ENCODE results near the gene KCNK5.

Gene KCNK5

GRCh38 chr6:39195792-39196385, 33.4 kb downstream of the KCNK5 start:
- H3K36me3 ChIP-seq (ENCODE audit: insufficient read depth, low read length) = peaks cover 51% of the 10 kb centered on the region
- no peaks in the 10 kb centered on the region for H3K9me3 ChIP-seq (ENCODE audit: insufficient read depth, low read depth, low read length)
- no peaks in the 10 kb centered on the region for H3K4me1 ChIP-seq (ENCODE audit: insufficient read depth, low read length)
- no peak overlapping the region for H3K4me3 ChIP-seq (ENCODE audit: low read length)
- no peak overlapping the region for H3K9ac ChIP-seq (ENCODE audit: low read depth, low read length)
- no peak overlapping the region for H3K27ac ChIP-seq (ENCODE audit: low read depth, low read length)
- WGBS = 96% methylated on average over 3 of the region's 3 CpGs
- no peaks in the 10 kb centered on the region for H3K27me3 ChIP-seq (ENCODE audit: insufficient read depth, low read length)

GRCh38 chr6:39194466-39194865, 34.8 kb downstream of the KCNK5 start:
- Histone ChIP-seq H3K36me3 (ENCODE audit: insufficient read depth, low read length) (peaks cover 62% of the 10 kb centered on the region), H3K9me3 (ENCODE audit: insufficient read depth, low read depth, low read length) (no peaks in the 10 kb centered on the region), H3K27ac (ENCODE audit: low read depth, low read length) (no peak overlapping the region), H3K4me1 (ENCODE audit: insufficient read depth, low read length) (no peaks in the 10 kb centered on the region), H3K9ac (ENCODE audit: low read depth, low read length) (no peak overlapping the region), H3K4me3 (ENCODE audit: low read length) (no peak overlapping the region), H3K27me3 (ENCODE audit: insufficient read depth, low read length) (no peaks in the 10 kb centered on the region)
- WGBS = 95% methylated on average over 8 of the region's 9 CpGs

GRCh38 chr6:39193201-39193791, 36.0 kb downstream of the KCNK5 start:
- Histone ChIP-seq H3K27ac (ENCODE audit: low read depth, low read length) (peak overlapping the region; percentile 33; the same call in 1 of the 2 replicates), H3K36me3 (ENCODE audit: insufficient read depth, low read length) (peaks cover 70% of the 10 kb centered on the region), H3K9me3 (ENCODE audit: insufficient read depth, low read depth, low read length) (no peaks in the 10 kb centered on the region), H3K27me3 (ENCODE audit: insufficient read depth, low read length) (no peaks in the 10 kb centered on the region), H3K4me3 (ENCODE audit: low read length) (no peak overlapping the region), H3K9ac (ENCODE audit: low read depth, low read length) (peak overlapping the region; percentile 51; the same call in 1 of the 2 replicates), H3K4me1 (ENCODE audit: insufficient read depth, low read length) (no peaks in the 10 kb centered on the region)
- 77% methylated on average over 2 of the region's 2 CpGs for WGBS

- H3K4me3 ChIP-seq (ENCODE audit: low read length) = no peak overlapping the region
- H3K27me3 ChIP-seq (ENCODE audit: insufficient read depth, low read length) = no peaks in the 10 kb centered on the region
- no peak overlapping the region for H3K9ac ChIP-seq (ENCODE audit: low read depth, low read length)
- peaks cover 75% of the 10 kb centered on the region for H3K36me3 ChIP-seq (ENCODE audit: insufficient read depth, low read length)
- no peaks in the 10 kb centered on the region for H3K4me1 ChIP-seq (ENCODE audit: insufficient read depth, low read length)
- no peaks in the 10 kb centered on the region for H3K9me3 ChIP-seq (ENCODE audit: insufficient read depth, low read depth, low read length)
- 93% methylated on average over 6 of the region's 6 CpGs for WGBS
- no peak overlapping the region for H3K27ac ChIP-seq (ENCODE audit: low read depth, low read length)
These were observed 36.5 kb downstream of the KCNK5 start for GRCh38 chr6:39192736-39193135.

- Histone ChIP-seq H3K27me3 (ENCODE audit: insufficient read depth, low read length) (no peaks in the 10 kb centered on the region), H3K9me3 (ENCODE audit: insufficient read depth, low read depth, low read length) (no peaks in the 10 kb centered on the region), H3K9ac (ENCODE audit: low read depth, low read length) (no peak overlapping the region), H3K36me3 (ENCODE audit: insufficient read depth, low read length) (peaks cover 76% of the 10 kb centered on the region), H3K4me1 (ENCODE audit: insufficient read depth, low read length) (no peaks in the 10 kb centered on the region), H3K4me3 (ENCODE audit: low read length) (no peak overlapping the region), H3K27ac (ENCODE audit: low read depth, low read length) (no peak overlapping the region)
- WGBS = 96% methylated on average over 23 of the region's 23 CpGs
These were observed 37.9 kb downstream of the KCNK5 start for GRCh38 chr6:39191236-39191930.

- H3K27me3 ChIP-seq (ENCODE audit: insufficient read depth, low read length) = no peaks in the 10 kb centered on the region
- H3K9me3 ChIP-seq (ENCODE audit: insufficient read depth, low read depth, low read length) = no peaks in the 10 kb centered on the region
- H3K36me3 ChIP-seq (ENCODE audit: insufficient read depth, low read length) = peaks cover 70% of the 10 kb centered on the region
- no peaks in the 10 kb centered on the region for H3K4me1 ChIP-seq (ENCODE audit: insufficient read depth, low read length)
- H3K4me3 ChIP-seq (ENCODE audit: low read length) = no peak overlapping the region
- H3K27ac ChIP-seq (ENCODE audit: low read depth, low read length) = no peak overlapping the region
- H3K9ac ChIP-seq (ENCODE audit: low read depth, low read length) = no peak overlapping the region
- WGBS = 94% methylated on average over 21 of the region's 21 CpGs
These were observed 38.6 kb downstream of the KCNK5 start for GRCh38 chr6:39190545-39191235.

- H3K4me3 ChIP-seq (ENCODE audit: low read length) = no peak overlapping the region
- H3K4me1 ChIP-seq (ENCODE audit: insufficient read depth, low read length) = no peaks in the 10 kb centered on the region
- H3K36me3 ChIP-seq (ENCODE audit: insufficient read depth, low read length) = peaks cover 63% of the 10 kb centered on the region
- H3K9me3 ChIP-seq (ENCODE audit: insufficient read depth, low read depth, low read length) = no peaks in the 10 kb centered on the region
- no peak overlapping the region for H3K27ac ChIP-seq (ENCODE audit: low read depth, low read length)
- H3K9ac ChIP-seq (ENCODE audit: low read depth, low read length) = no peak overlapping the region
- H3K27me3 ChIP-seq (ENCODE audit: insufficient read depth, low read length) = no peaks in the 10 kb centered on the region
- 84% methylated on average over 15 of the region's 15 CpGs for WGBS
These were observed 39.2 kb downstream of the KCNK5 start for GRCh38 chr6:39189915-39190544.

- peaks cover 54% of the 10 kb centered on the region for H3K36me3 ChIP-seq (ENCODE audit: insufficient read depth, low read length)
- no peaks in the 10 kb centered on the region for H3K4me1 ChIP-seq (ENCODE audit: insufficient read depth, low read length)
- H3K9me3 ChIP-seq (ENCODE audit: insufficient read depth, low read depth, low read length) = no peaks in the 10 kb centered on the region
- no peak overlapping the region for H3K9ac ChIP-seq (ENCODE audit: low read depth, low read length)
- 94% methylated on average over 8 of the region's 8 CpGs for WGBS
- H3K27me3 ChIP-seq (ENCODE audit: insufficient read depth, low read length) = no peaks in the 10 kb centered on the region
- no peak overlapping the region for H3K4me3 ChIP-seq (ENCODE audit: low read length)
- no peak overlapping the region for H3K27ac ChIP-seq (ENCODE audit: low read depth, low read length)
These were observed 40.1 kb downstream of the KCNK5 start for GRCh38 chr6:39189131-39189530.

GRCh38 chr6:39188571-39188970, 40.7 kb downstream of the KCNK5 start:
- Histone ChIP-seq H3K36me3 (ENCODE audit: insufficient read depth, low read length) (peaks cover 49% of the 10 kb centered on the region), H3K9ac (ENCODE audit: low read depth, low read length) (no peak overlapping the region), H3K27me3 (ENCODE audit: insufficient read depth, low read length) (no peaks in the 10 kb centered on the region), H3K9me3 (ENCODE audit: insufficient read depth, low read depth, low read length) (no peaks in the 10 kb centered on the region), H3K4me1 (ENCODE audit: insufficient read depth, low read length) (no peaks in the 10 kb centered on the region), H3K27ac (ENCODE audit: low read depth, low read length) (no peak overlapping the region), H3K4me3 (ENCODE audit: low read length) (no peak overlapping the region)
- 78% methylated on average over 7 of the region's 7 CpGs for WGBS

GRCh38 chr6:39188098-39188450, 41.2 kb downstream of the KCNK5 start:
- Histone ChIP-seq H3K4me1 (ENCODE audit: insufficient read depth, low read length) (no peaks in the 10 kb centered on the region), H3K9me3 (ENCODE audit: insufficient read depth, low read depth, low read length) (no peaks in the 10 kb centered on the region), H3K9ac (ENCODE audit: low read depth, low read length) (no peak overlapping the region), H3K36me3 (ENCODE audit: insufficient read depth, low read length) (peaks cover 44% of the 10 kb centered on the region), H3K27me3 (ENCODE audit: insufficient read depth, low read length) (no peaks in the 10 kb centered on the region), H3K4me3 (ENCODE audit: low read length) (no peak overlapping the region), H3K27ac (ENCODE audit: low read depth, low read length) (no peak overlapping the region)
- 98% methylated on average over 4 of the region's 4 CpGs for WGBS

Measured in HUES64 (cell line).